HPDE6-E6E7 (cell line): ENCODE measurements around the gene SORCS2.
"Not testable (repeated sequence)": the region's sequence is repeated elsewhere in the genome, so short reads cannot be mapped to it uniquely, and the experiment has no call there.

Experiments
- DNase-seq: peaks from one replicate; pipeline ENCODE4 v3.0.0; 2011; ENCODE audit warnings: missing footprints; ENCODE audit errors: extremely low spot score

SORCS2 gene

GRCh38 chr4:7199771-7200441, 7.6 kb downstream of the SORCS2 start:
- DNase-seq: no peak

DNA sequence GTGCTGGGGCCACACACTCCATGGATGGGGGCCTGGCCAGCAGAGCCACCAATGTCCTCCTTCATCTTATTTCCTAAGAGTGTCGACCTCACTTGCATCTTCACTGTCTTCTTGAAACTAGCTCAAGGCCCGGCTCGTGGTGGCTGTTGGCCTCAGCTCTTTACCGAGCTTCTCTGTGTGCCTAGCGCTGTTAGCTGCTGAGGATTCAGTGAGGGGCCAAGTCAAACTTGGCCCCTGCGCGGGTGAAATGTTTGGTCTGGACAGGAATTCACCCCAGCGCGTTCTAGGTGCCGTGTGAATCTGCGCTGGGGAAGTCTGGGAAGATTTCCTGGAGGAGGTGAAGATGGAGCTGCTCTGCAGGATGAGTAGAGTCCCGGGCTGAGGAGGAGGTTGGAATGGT, 8.5 kb downstream of the SORCS2 start:
- no peak for DNase-seq

DNA sequence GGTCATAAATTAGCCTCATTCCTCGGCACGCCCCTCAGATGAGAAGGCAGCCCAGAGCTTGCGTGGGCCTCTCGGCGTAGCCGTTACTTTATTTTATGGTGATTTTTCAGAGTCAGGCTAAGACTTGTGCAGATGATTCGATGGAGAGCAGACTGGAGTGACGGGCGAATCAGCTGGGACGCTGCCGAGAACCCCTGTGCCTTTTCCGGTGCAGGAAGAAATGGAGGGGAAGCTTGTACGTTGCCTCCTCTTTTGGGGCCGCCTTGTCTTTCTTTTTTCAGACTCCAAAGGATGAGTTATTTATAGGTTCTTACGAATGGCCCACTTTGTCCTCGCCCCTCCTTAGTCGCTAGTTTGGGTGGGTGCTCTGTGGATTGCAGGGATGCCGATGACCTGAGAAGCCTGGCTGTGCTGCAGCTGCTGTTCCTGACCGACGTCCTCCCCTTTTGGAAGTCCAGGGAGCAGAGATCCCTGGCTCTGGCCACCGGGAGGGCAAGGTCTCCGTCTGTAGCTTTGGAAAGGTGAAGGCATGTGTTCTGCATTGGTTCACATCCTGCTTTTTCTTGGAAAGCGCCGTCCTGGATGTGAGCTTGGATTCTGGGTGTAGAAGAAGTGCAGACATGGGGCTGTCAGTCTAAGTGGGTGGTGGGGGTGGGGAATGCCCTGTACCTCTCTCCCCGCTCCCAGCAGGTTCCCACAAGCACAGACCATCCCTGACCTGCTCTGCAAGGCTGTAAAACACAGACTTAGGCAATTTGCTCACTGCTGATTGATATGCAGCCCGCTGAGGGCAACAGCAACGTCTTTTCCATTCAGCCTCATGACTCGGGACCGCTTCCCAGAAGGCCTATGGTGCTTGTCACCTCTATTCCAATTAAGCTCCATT, 9.3 kb downstream of the SORCS2 start:
- DNase-seq: no peak

DNA sequence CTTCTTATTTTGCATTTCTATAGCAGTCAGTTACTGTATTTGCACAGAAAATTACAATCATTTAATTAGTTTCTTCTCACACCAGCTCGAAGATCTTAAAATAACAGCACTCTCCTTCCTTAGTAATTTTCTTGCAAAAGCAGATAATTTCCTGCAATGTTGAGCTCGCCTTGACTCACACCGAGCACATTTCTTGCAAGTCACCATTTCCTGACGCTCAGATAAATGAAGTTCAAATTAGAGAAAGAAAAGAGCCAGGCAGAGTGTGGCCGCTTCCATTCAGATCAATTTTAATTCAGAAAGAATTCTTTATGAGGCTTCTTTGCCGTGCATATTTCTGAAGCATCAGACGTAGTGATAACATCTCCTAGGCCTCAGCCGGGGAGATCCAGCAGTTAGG, 10.1 kb downstream of the SORCS2 start:
- no peak for DNase-seq

DNA sequence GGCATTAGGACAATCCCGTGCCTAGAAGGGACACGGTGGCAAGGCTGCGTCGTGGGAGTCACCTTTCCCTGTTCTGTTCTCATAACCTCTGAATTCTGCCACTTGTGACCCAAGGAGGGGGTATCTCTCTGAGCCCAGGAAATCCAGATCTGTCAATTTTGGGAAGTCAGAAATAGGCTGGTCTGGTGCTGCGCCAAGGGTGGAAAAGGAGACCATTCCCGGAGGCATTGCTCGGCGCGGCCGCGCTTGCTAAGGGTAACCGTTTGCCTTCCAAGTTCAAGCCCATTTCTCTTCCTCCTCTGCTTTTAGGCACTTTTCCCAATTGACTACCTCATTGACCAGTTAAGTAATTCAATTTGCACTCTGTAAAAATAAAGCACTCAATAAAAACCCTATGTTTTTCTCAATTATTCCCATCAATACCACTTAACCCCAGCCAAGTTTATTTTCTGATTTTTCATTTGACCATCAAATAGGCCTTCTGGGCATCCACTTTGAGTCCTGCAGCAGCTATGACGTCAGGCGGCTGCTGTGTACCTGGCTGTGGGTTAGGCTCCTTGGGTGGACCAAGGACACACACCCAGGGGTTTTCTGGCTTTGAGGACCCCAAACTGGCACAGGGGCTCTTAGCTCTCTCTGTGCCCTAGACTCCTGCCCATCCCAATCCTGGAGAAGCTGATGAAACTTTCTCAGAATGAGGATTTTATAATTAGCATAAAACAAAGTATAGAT, 12.5 kb downstream of the SORCS2 start:
- no peak for DNase-seq

- DNase-seq: no peak
Observed at GRCh38 chr4:7206385-7206784, 14.0 kb downstream of the SORCS2 start.

DNA sequence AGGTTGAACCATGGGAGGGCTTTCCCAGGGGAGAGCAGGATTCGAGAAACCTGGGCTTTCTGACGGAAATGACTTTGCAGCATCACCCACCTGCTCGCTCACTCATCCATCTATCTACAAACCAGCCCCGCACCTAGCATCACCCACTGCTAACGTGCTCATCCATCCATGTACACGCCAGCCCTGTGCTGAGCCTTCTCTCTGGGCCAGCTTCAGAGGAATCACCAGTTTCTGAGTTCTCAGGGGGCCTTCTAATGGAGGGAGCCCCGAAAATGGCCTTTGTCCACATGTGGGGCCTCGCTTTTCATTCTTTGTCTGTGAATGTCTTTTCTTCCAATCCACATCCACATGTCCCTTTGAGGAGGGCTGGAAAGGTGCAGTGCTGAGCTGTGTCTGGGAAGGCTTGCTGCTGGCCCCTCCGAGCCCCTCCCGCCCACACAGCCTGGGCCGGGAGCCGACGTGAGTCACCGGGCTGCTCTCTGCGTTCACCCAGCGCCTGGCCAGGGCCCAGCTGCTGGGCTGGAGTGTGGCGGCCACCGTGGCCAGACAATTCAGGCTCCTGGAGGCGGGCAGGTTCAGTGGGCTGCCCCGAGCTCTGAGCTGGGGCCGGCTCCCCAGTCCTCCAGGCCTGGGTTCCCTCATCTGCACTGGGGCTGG, 14.7 kb downstream of the SORCS2 start:
- peak; percentile 79 for DNase-seq

DNA sequence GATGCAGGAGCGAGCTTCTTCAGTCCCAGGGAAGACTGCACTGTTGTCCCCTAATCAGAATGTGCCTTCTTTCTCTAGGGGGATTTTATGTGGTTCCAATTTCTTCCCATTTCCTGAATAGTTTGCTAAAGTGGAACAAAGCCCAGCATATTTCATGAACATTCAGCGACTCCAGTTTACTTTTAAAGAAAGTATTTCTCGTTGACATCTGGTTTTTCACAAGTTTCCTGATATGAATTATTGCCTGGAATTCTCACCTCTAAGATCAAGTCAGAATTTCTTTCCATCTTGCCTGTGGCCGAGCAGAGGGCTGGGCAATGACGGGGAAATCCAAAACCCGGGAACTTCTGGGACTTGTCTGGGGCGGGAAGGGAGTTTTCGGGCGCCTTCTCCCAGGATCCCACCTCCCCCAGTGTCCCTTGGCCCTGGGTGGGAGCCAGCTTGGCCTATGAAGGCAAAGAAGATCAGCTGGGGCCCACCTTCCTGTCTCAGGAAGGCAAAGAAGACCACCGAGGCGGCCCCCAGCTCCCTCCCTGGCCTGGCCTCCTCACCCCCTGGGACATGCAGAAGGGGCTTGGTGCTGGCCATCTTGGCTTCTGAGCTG, 15.4 kb downstream of the SORCS2 start:
- no peak for DNase-seq

DNA sequence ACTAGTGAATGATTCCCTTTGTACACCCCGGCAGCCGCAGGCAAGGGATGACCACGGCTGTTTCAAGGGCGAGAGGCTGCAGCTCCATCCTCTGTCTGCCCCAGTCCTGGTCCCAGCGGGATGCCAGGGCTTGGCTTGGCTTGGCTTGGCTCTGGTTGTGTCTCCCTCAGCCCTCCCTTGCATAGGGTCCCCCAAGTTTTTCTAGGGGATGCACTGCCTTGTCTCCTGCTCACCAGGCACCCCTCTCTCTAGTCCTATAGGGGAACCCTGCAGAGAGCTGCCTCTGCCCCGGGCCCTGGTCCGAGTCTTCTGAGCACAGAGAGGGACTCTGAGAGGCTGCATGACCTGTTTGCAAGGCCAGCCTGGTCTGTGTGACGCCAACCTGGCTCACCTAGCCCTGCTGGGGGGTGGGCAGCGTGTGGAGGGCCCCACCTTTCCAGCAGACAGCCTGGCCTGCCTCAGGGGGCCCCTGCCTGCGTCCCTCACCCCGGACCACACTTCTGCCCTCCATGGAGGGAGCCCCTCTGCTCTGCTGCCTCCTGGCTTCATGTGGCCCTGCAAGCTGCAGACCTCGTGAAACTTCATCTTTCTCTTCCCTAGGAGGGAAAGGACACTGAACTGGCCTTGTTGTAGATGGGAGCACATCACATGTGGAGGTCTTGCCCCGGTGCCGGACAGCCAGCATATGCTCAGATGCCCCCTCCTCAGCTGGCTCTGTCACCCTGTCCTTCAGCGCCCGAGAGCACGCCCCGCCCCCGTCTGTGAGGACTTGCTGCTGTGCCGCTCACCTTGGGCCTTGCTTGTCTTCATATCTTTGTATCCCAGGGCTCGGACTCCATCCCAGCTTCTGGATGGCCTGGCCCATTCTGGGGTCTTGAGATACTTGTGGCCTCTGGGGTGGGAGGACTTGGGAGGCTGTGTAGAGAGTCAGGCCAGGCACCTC, 16.4 kb downstream of the SORCS2 start:
- DNase-seq: no peak

GRCh38 chr4:7209699-7210098, 17.4 kb downstream of the SORCS2 start:
- no peak for DNase-seq

- DNase-seq: no peak
Observed at GRCh38 chr4:7210824-7211223, 18.5 kb downstream of the SORCS2 start.

DNA sequence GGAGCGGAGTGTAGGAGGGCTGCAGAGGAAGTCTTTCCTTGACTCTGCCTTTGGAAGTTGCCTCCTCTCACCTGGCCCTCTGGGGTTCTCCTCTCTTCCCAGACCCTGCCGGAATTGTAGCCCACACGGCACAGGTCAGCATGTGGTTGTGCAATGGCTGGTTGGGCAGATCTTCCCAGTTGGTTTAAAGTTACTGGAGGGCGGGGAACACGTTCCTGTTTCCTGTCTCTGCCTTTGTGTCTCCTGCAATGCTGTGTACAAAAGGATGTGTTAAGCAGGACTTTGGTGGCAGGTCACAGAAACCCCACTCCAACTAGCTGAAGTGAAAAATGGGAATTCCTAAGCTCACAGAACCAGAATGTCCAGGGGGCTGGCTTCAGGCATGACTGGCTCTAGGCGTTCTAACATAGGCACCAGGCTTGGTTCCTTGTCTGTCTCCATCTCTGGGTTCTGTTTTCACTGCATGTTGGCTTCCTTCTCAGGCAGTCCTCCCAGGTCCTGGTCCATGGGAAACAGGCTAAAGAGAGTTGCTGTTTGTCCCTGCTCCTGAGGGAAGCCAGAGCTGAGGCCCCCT, 19.9 kb downstream of the SORCS2 start:
- DNase-seq: no peak

- DNase-seq: no peak
Observed at GRCh38 chr4:7212921-7213320, 20.6 kb downstream of the SORCS2 start.

DNA sequence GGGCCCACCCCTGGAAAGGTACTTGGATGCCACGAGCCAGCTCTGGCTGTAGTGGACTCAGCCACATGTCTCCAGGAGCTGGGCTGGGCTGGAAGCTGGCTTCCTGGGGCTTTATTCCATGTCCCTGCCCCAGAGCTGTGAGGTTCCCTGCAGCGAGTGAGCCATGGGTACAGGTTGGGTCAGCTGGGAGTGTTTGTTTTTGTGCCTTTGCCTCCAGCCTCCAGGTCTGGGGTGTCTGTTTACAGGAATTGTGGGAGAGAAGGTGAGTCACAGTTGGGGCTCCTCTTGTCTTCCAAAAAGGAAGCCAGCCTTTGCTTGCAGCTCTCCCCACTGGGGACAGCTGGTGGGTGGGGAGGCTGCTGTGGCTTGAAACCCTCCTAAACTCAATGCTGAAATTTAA, 21.5 kb downstream of the SORCS2 start:
- no peak for DNase-seq

GRCh38 chr4:7214359-7214758, 22.0 kb downstream of the SORCS2 start:
- DNase-seq: no peak

GRCh38 chr4:7215187-7215586, 22.8 kb downstream of the SORCS2 start:
- not testable (repeated sequence) for DNase-seq

- no peak for DNase-seq
Observed at GRCh38 chr4:7217039-7217438, 24.7 kb downstream of the SORCS2 start.

DNA sequence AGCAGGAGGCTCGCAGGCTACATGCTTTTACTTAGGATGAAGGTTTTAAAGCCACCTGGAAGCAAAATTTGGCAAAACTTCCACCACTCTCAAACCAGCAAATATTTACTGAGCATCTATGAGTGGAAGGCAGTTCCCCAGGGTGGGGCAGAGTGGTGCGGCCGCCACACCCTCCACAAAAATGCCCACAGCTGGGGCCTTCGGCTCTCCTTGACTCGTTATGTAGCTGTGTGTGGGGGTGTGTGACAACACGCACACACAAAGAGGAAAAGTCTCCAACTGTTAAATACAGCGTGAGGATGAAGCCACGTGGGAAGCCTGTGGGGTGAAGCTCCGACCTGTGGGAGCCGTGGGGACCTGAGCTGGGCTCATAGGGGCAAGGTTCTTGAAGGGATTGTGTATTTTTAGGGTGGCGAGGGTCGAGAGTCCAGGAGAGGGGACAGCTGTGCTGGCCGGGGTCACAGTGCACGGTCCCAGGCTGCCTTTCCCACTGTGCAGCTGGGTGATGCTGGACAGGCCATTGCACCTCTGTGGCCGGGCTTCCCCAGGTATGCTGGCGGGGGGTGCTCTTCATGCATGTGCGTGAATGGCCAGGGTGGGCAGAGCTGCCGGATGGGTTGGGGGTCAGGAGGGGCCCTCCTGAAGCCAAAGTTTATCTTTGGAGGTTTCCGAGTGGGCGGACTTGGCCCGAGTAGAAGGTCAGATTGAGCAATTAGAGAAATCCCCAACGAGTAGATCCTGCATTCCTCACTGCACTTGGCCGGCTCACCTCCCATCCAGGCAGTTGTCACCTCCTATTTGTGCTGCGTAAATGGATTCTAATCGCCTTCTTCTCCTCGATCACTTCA, 25.4 kb downstream of the SORCS2 start:
- no peak for DNase-seq

DNA sequence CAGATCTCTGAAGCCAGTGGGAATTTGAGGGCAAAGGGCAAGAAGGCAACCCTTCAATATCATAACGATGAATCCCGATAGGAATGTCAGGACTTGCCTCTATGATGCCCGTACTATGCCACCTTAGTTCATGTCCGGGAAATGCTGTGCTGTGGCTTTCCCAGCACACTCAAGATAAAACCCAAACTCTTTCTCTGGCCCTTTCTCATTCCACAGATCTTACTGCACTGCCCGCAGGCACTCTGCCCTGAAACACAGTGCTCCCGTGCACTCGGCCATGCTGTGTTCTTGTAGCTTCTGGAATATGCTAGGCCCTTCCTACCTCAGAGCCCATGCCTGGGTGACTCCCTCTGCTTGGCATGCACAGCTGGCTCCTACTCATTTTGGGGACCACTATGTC, 26.3 kb downstream of the SORCS2 start:
- DNase-seq: no peak
